HG03571 (cell line): Measurements from ENCODE around the gene MLST8.

Experiments used
- ATAC-seq: cut with Tn5 transposase; IDR thresholded peaks from one replicate; pipeline ENCODE4 v1.9.1; 2021; ENCODE audit not compliant: unreplicated experiment

The MLST8 gene

GRCh38 chr16:2173366-2173765, 31.9 kb upstream of the MLST8 start:
- ATAC-seq: no peak

GRCh38 chr16:2173916-2174315, 31.3 kb upstream of the MLST8 start:
- no peak for ATAC-seq

- ATAC-seq: no peak
Observed at GRCh38 chr16:2174396-2175131, 30.7 kb upstream of the MLST8 start.

- no peak for ATAC-seq
Observed at GRCh38 chr16:2175454-2175853, 29.8 kb upstream of the MLST8 start.

- ATAC-seq: no peak
Observed at GRCh38 chr16:2176047-2176446, 29.2 kb upstream of the MLST8 start.

- no peak for ATAC-seq
Observed at GRCh38 chr16:2177101-2177500, 28.2 kb upstream of the MLST8 start.

- ATAC-seq: no peak
Observed at GRCh38 chr16:2177561-2177960, 27.7 kb upstream of the MLST8 start.

GRCh38 chr16:2178321-2179106, 26.7 kb upstream of the MLST8 start:
- ATAC-seq: no peak

- no peak for ATAC-seq
Observed at GRCh38 chr16:2179107-2179501, 26.1 kb upstream of the MLST8 start.

- ATAC-seq: no peak
Observed at GRCh38 chr16:2179576-2179975, 25.7 kb upstream of the MLST8 start.

- ATAC-seq: no peak
Observed at GRCh38 chr16:2180461-2180860, 24.8 kb upstream of the MLST8 start.

GRCh38 chr16:2180962-2181923, 24.0 kb upstream of the MLST8 start:
- no peak for ATAC-seq

GRCh38 chr16:2181952-2182351, 23.3 kb upstream of the MLST8 start:
- ATAC-seq: no peak

- no peak for ATAC-seq
Observed at GRCh38 chr16:2183671-2184070, 21.6 kb upstream of the MLST8 start.

GRCh38 chr16:2184346-2184745, 20.9 kb upstream of the MLST8 start:
- no peak for ATAC-seq

GRCh38 chr16:2184962-2185361, 20.3 kb upstream of the MLST8 start:
- ATAC-seq: no peak

GRCh38 chr16:2186064-2186463, 19.2 kb upstream of the MLST8 start:
- ATAC-seq: no peak

GRCh38 chr16:2186505-2186904, 18.7 kb upstream of the MLST8 start:
- no peak for ATAC-seq

GRCh38 chr16:2187212-2187611, 18.0 kb upstream of the MLST8 start:
- ATAC-seq: no peak

GRCh38 chr16:2188395-2188794, 16.9 kb upstream of the MLST8 start:
- ATAC-seq: no peak

- ATAC-seq: no peak
Observed at GRCh38 chr16:2189252-2189893, 15.9 kb upstream of the MLST8 start.
